ENCODE data around the gene ELMOD1. TPM values are rescaled to one million over a fixed set of nuclear protein-coding genes. Genes with fewer than 3 reads are reported as not detected.

ELMOD1 gene
- total RNA-seq, 1 experiment from 2014 or later = 0.35 TPM

DNA sequence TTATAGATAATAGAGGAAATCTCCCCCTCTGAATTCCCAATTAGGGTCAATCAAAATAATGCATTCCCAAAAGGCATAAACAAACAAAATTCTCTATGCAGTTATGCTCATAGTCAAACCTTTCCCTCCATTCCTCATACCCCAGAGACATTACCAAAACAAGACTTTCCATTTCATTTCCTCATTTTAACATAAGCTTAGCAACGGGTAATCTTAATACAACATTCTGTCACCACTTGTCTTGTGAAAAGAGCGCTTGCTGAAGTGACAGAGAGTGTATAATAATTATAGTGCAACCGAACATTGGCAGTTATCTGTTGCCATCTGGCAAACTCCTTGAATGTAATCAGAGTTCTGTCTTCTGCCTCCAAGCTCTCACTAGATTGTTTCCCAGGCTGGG, 122.1 kb downstream of the ELMOD1 start:
- H3K9me3 Mint-ChIP-seq (ENCODE audit: low read depth, unreplicated experiment) = no peaks in the 10 kb centered on the region

More for the DNA sequence above, 122.1 kb downstream of the ELMOD1 start:
- DNase-seq = no peak
- Mint-ChIP-seq H3K27ac (ENCODE audit: unreplicated experiment) (no peak overlapping the region), H3K36me3 (ENCODE audit: insufficient read depth, unreplicated experiment) (no peaks in the 10 kb centered on the region), H3K4me3 (ENCODE audit: low read depth, unreplicated experiment) (no peak overlapping the region), H3K27me3 (ENCODE audit: unreplicated experiment) (peaks cover 24% of the 10 kb centered on the region), H3K4me1 (ENCODE audit: low read depth, unreplicated experiment) (no peaks in the 10 kb centered on the region)
- no TSS peak for BruUV-seq (replicated peaks)
- CTCF ChIA-PET = no interaction called here
- TF ChIP-seq, protein P1, sequence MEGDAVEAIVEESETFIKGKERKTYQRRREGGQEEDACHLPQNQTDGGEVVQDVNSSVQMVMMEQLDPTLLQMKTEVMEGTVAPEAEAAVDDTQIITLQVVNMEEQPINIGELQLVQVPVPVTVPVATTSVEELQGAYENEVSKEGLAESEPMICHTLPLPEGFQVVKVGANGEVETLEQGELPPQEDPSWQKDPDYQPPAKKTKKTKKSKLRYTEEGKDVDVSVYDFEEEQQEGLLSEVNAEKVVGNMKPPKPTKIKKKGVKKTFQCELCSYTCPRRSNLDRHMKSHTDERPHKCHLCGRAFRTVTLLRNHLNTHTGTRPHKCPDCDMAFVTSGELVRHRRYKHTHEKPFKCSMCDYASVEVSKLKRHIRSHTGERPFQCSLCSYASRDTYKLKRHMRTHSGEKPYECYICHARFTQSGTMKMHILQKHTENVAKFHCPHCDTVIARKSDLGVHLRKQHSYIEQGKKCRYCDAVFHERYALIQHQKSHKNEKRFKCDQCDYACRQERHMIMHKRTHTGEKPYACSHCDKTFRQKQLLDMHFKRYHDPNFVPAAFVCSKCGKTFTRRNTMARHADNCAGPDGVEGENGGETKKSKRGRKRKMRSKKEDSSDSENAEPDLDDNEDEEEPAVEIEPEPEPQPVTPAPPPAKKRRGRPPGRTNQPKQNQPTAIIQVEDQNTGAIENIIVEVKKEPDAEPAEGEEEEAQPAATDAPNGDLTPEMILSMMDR (IDR thresholded peaks at IDR 0.05; ENCODE audit: unreplicated experiment) = no peak
- intact Hi-C loops (cut with micrococcal nuclease; ENCODE audit: unreplicated experiment) = no loop called here

Other genes with a start within 250 kb of the ELMOD1 start
- gene CWF19L2, start 133.3 kb upstream of the ELMOD1 start, total RNA-seq (2022) = 9.5 and 10.0 TPM in 2 replicates
- 6.2 and 6.8 TPM in 2 replicates for gene ALKBH8, start 25.4 kb upstream of the ELMOD1 start, total RNA-seq (2022)
- not detected in 2 replicates for gene SLN, start 120.9 kb downstream of the ELMOD1 start, total RNA-seq (2022)